Mucosa of descending colon (tissue), 3 donors: ENCODE results near the gene OLFM1. TPM values are rescaled to one million over a fixed set of nuclear protein-coding genes. Genes with fewer than 3 reads are reported as not detected.

ENCODE experiments used
- ATAC-seq: fragments of 200-7000 bp; cut with Tn5 transposase; one replicate; pipeline ENCODE4 v1.9.1; 2020; ENCODE audit warnings: mild to moderate bottlenecking, moderate library complexity
- DNase-seq, 3 donors: peaks; one replicate each; pipeline ENCODE4 v3.0.0-alpha.2; 2020
- H3K36me3 ChIP-seq: fragments of 200-600 bp; one replicate; pipeline ENCODE4 v1.8.0; 2021; ENCODE audit warnings: low read depth, mild to moderate bottlenecking
- H3K4me1 ChIP-seq: fragments of 200-600 bp; one replicate; pipeline ENCODE4 v1.8.0; 2021; ENCODE audit warnings: low read depth, mild to moderate bottlenecking
- H3K4me3 ChIP-seq: fragments of 200-600 bp; one replicate; pipeline ENCODE4 v1.8.0; 2021; ENCODE audit warnings: mild to moderate bottlenecking
- H3K9me3 ChIP-seq: fragments of 200-600 bp; one replicate; pipeline ENCODE4 v1.8.0; 2021; ENCODE audit warnings: mild to moderate bottlenecking
- CTCF ChIP-seq: fragments of 200-600 bp; IDR thresholded peaks from one replicate; pipeline ENCODE4 v1.8.0; 2022; ENCODE audit warnings: antibody characterized with exemption, mild to moderate bottlenecking
- intact Hi-C, 2 donors: fragments of 100-400 bp; cut with DNase I in 1 of 2; cut with micrococcal nuclease in 1 of 2; formaldehyde crosslinking; loops; one replicate each; pipeline versions ENCODE4 v1.11.0 to v1.11.1; 2022; cut with DNase I, micrococcal nuclease
- total RNA-seq, 3 donors: library from RNA; stranded (reverse); fragmentation: NEBNext Ultra II Directional in 2 of 3; extraction: Animal tissue kit (Norgen Biotek cat#: 25700) in 2 of 3; gene quantifications; one replicate each; pipeline versions ENCODE4 v1.2.1 to v1.2.4, GENCODE V29; 2021 to 2023
- donor health status: DM: no; HTN: no; CAD: no; lungs with moderate emphysema.
- donor health status: DM: no; HTN: no; CAD: no.
- donor health status: DM: no; HTN: yes; CAD: no.

OLFM1 gene
- total RNA-seq, 3 donors from 2014 or later: 4.6 to 17.7 (median 13.9) TPM

GRCh38 chr9:135047521-135047920, 39.9 kb upstream of the OLFM1 start:
- H3K4me3 ChIP-seq: no peak overlapping the region
- no peaks in the 10 kb centered on the region for H3K9me3 ChIP-seq
- H3K4me1 ChIP-seq: no peaks in the 10 kb centered on the region
- H3K36me3 ChIP-seq: no peaks in the 10 kb centered on the region
- TF ChIP-seq CTCF: no peak
- intact Hi-C loops: no loop called here
- ATAC-seq (no peak), DNase-seq (no peak)

GRCh38 chr9:135048046-135048757, 39.3 kb upstream of the OLFM1 start:
- Histone ChIP-seq H3K4me1 (no peaks in the 10 kb centered on the region), H3K9me3 (no peaks in the 10 kb centered on the region), H3K36me3 (no peaks in the 10 kb centered on the region), H3K4me3 (no peak overlapping the region)
- DNase-seq: peak in 1 of 3 donors; percentile 15
- intact Hi-C loops: no loop called here
- no peak for TF ChIP-seq CTCF
- no peak for ATAC-seq

GRCh38 chr9:135048758-135049444, 38.6 kb upstream of the OLFM1 start:
- no peaks in the 10 kb centered on the region for H3K36me3 ChIP-seq
- DNase-seq (peak in 1 of 3 donors; percentile 33), ATAC-seq (no peak)
- no peaks in the 10 kb centered on the region for H3K4me1 ChIP-seq
- intact Hi-C loops: no loop called here
- no peak for TF ChIP-seq CTCF
- no peaks in the 10 kb centered on the region for H3K9me3 ChIP-seq
- H3K4me3 ChIP-seq: no peak overlapping the region

GRCh38 chr9:135049460-135049859, 38.0 kb upstream of the OLFM1 start:
- DNase-seq (no peak), ATAC-seq (no peak)
- H3K9me3 ChIP-seq: no peaks in the 10 kb centered on the region
- no peak overlapping the region for H3K4me3 ChIP-seq
- H3K36me3 ChIP-seq: no peaks in the 10 kb centered on the region
- H3K4me1 ChIP-seq: no peaks in the 10 kb centered on the region
- intact Hi-C loops: no loop called here
- no peak for TF ChIP-seq CTCF

GRCh38 chr9:135050072-135050990, 37.1 kb upstream of the OLFM1 start:
- intact Hi-C loops: no loop called here
- no peak overlapping the region for H3K4me3 ChIP-seq
- no peaks in the 10 kb centered on the region for H3K4me1 ChIP-seq
- DNase-seq: peak in 1 of 3 donors; percentile 32
- H3K9me3 ChIP-seq: no peaks in the 10 kb centered on the region
- no peak for TF ChIP-seq CTCF
- no peaks in the 10 kb centered on the region for H3K36me3 ChIP-seq
- no peak for ATAC-seq
